Naive thymus-derived CD8-positive, alpha-beta T cell (primary cell): ENCODE results near the gene ZNF627. TPM values are rescaled to one million over a fixed set of nuclear protein-coding genes. Genes with fewer than 3 reads are reported as not detected.

ENCODE experiments used
- ATAC-seq, 2 donors: fragments of 150-1000 bp; cut with Tn5 transposase in 1 of 2; sonication (Bioruptor Pico), chemical (Tn5 transposase) in 1 of 2; 1 replicate in 1 of 2; 2 replicates in 1 of 2; pipeline ENCODE4 v1.10.0; 2021; ENCODE audit warnings: mild to moderate bottlenecking in 2 of 2, moderate library complexity in 2 of 2
- POLR2A ChIA-PET: fragments of 350-600 bp; sonication (Branson Sonifier 250); formaldehyde crosslinking; loops from one replicate; lab custom pipeline; 2021; ENCODE audit warnings: antibody characterized with exemption; lab: Charles Lee
- DNase-seq, 10 donors: peaks; one replicate each; pipeline versions ENCODE4 v3.0.0 to v3.0.0-alpha.2; 2020 to 2022
- H3K27ac Mint-ChIP-seq, 10 donors: one replicate each; pipeline ENCODE4 v1.8.0; 2020 to 2022; ENCODE audit warnings: mild to moderate bottlenecking in 10 of 10, mixed read lengths in 10 of 10, moderate library complexity in 4 of 10, inconsistent platforms in 1 of 10
- H3K27me3 Mint-ChIP-seq, 5 donors: one replicate each; pipeline ENCODE4 v1.8.0; 2021 to 2022; ENCODE audit warnings: mixed read lengths in 5 of 5
- H3K36me3 Mint-ChIP-seq, 3 donors: one replicate each; pipeline ENCODE4 v1.8.0; 2020 to 2022; ENCODE audit warnings: mixed read lengths in 3 of 3, mild to moderate bottlenecking in 2 of 3, inconsistent platforms in 1 of 3
- H3K4me1 Mint-ChIP-seq, 4 donors: one replicate each; pipeline ENCODE4 v1.8.0; 2021 to 2022; ENCODE audit warnings: mixed read lengths in 4 of 4
- H3K4me3 Mint-ChIP-seq, 10 donors: one replicate each; pipeline ENCODE4 v1.8.0; 2020 to 2022; ENCODE audit warnings: mild to moderate bottlenecking in 10 of 10, mixed read lengths in 10 of 10, moderate library complexity in 6 of 10, inconsistent platforms in 1 of 10
- H3K9me3 Mint-ChIP-seq, 9 donors: one replicate each; pipeline ENCODE4 v1.8.0; 2020 to 2022; ENCODE audit warnings: mixed read lengths in 9 of 9, mild to moderate bottlenecking in 3 of 9, inconsistent platforms in 1 of 9, moderate library complexity in 1 of 9
- polyA plus RNA-seq, 3 donors: library from polyadenylated mRNA; unstranded; fragments of 300-500 nt; fragmentation: Illumina TruSeq; gene quantifications; one replicate each; pipeline ENCODE4 v1.2.3, GENCODE V29; 2021
- total RNA-seq, 8 experiments: library from RNA in 2 of 8; stranded (reverse) in 2 of 8; gene quantifications; one replicate each; pipeline ENCODE4 v1.2.3 and lab custom pipeline; 2021 to 2026

The ZNF627 gene
- 10 to 100 TPM; 17.3 to 17.5 TPM for total RNA-seq
- 10 to 100 TPM in 1 of 3 donors, 1 to 10 TPM in 2; 7.7 to 11.9 (median 7.9) TPM for polyA plus RNA-seq
- total RNA-seq (lab: John Stamatoyannopoulos, UW), result 10.5 to 33.4 (median 28.1) reads per million in 6 experiments

DNA sequence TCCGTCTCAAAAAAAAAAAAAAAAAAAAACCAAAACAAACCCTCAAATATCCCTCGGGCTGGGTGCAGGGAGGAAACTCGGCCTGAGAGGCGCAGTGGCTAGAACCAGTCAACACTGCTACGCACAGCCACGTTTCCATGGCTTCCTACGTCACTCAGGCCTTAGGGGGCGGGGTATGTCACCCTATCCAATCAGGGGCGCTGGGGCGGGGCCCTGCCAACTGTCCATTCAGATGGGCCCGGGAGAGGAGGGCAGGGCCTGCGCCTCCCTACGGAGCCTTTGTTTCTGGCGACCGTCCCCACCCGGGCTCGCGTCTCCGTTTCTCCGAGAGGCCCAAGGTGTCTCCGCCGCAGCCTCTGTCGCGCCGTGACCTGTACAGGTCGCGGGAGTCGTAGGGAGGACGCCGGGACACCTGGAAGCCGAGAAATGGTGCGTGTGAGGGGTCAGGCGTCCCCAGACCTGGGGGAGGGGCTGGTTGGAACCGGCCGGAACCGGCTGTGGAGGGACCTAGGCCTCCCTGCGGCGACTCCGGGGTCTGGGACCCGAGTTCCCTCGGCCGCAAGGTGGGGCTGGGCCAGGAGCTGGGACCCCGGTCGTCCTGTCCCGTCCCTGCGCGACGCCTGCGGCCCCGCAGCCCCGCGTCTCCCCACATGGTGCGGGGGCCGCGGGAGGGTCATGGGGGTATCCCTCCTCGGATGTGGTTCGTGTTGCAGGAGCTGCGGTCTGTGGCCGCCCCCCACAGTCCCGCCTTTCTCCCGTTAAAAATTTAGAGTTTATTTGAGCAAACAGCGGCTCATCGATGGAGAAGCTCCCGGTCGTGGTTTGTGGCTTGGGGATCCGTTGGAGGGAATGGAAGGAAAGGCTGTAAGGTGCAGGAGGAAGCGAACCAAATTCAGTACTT lies at the start of gene ZNF627:
TSS of gene ZNF627 (plus strand) at position 282 of the 901 bp plus-strand sequence. CDS start at position 427, 145 bp downstream.
- Mint-ChIP-seq H3K27ac (peak within 1 kb of the TSS; percentile 75 to 96 (median 94)), H3K36me3 (peaks cover 0 to 3% (median 3%) of the 10 kb centered on the region in 3 donors), H3K9me3 (peaks cover 0 to under 1% (median 0%) of the 10 kb centered on the region in 9 donors), H3K4me3 (peak within 1 kb of the TSS; percentile 82 to 96 (median 90)), H3K27me3 (no peaks in the 10 kb centered on the region), H3K4me1 (peaks cover 12 to 44% (median 26%) of the 10 kb centered on the region in 4 donors)
- POLR2A ChIA-PET, result interaction anchor here (0.6 to 1.5 kb wide), 13 partner anchors 11 to 1194 kb away, joined by 3 to 15 read pairs (median 3); partner anchors contain the start of genes ECSIT, ELOF1, SWSAP1 and ZNF441
- DNase-seq (peak; percentile 90 to 99 (median 98)), ATAC-seq (peak; percentile 96 to 98)

DNA sequence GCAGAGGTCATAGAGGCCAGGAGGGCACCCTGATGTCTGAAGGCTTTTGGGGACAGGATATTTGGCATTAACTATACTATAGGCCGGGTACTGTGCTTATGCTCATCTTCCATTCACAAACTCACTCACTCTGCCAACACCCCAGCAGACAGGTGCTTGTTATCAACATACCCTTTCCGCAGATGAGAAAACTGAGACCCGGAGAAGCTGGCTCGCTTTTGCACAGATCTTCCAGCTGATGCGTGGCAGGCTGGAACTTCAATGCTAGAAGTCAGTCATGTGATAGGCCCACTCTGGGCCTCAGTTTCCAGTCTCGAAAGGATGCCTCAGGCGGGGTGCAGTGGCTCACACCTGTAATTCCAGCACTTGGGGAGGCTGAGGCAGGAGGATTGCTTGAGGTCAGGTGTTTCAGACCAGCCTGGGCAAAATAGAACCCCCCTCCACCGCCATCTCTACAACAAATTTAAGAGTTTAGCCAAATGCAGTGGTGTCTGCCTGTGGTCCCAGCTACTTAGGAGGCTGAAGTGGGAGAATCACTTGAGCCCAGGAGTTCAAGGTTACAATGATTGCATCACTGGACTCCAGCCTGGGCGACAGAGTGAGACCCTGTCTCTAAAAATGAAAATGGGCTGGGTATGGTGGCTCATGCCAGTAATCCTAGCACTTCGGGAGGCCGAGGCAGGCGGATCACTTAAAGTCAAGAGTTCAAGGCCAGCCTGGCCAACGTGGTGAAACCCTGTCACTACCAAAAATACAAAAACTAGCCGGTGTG lies 49.2 kb upstream of the ZNF627 start:
- ATAC-seq (no peak), DNase-seq (no peak)
- POLR2A ChIA-PET, result interaction anchor here (0.6 kb wide), 1 partner anchor 228 kb away, joined by 3 read pairs; no protein-coding TSS in a partner anchor
- H3K27ac Mint-ChIP-seq, result no peak overlapping the region
- no peaks in the 10 kb centered on the region for H3K9me3 Mint-ChIP-seq
- no peak overlapping the region for H3K4me3 Mint-ChIP-seq
- H3K36me3 Mint-ChIP-seq, result peaks cover 0 to 5% (median 0%) of the 10 kb centered on the region in 3 donors
- H3K4me1 Mint-ChIP-seq, result peaks cover 0 to 8% (median 0%) of the 10 kb centered on the region in 4 donors
- H3K27me3 Mint-ChIP-seq, result peaks cover 0 to 10% (median 5%) of the 10 kb centered on the region in 5 donors

DNA sequence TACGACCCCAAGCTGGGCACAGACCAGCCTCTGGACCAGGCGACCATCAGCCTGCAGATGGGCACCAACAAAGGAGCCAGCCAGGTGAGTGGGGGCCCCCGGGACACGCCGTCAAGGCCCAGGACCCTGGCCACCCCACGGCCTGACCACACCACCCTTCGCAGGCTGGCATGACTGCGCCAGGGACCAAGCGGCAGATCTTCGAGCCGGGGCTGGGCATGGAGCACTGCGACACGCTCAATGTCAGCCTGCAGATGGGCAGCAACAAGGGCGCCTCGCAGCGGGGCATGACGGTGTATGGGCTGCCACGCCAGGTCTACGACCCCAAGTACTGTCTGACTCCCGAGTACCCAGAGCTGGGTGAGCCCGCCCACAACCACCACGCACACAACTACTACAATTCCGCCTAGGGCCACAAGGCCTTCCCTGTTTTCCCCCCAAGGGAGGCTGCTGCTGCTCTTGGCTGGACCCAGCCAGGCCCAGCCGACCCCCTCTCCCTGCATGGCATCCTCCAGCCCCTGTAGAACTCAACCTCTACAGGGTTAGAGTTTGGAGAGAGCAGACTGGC lies 47.8 kb upstream of the ZNF627 start:
- Mint-ChIP-seq H3K36me3 (peaks cover 0 to 16% (median 0%) of the 10 kb centered on the region in 3 donors), H3K27ac (no peak overlapping the region), H3K27me3 (peaks cover 0 to 5% (median 0%) of the 10 kb centered on the region in 5 donors), H3K4me3 (no peak overlapping the region), H3K4me1 (peaks cover 0 to 6% (median 4%) of the 10 kb centered on the region in 4 donors), H3K9me3 (no peaks in the 10 kb centered on the region)
- ATAC-seq (no peak), DNase-seq (no peak)
- POLR2A ChIA-PET, result interaction anchor here (0.5 to 0.7 kb wide), 2 partner anchors 9 to 118 kb away, joined by 3 read pairs; no protein-coding TSS in a partner anchor

DNA sequence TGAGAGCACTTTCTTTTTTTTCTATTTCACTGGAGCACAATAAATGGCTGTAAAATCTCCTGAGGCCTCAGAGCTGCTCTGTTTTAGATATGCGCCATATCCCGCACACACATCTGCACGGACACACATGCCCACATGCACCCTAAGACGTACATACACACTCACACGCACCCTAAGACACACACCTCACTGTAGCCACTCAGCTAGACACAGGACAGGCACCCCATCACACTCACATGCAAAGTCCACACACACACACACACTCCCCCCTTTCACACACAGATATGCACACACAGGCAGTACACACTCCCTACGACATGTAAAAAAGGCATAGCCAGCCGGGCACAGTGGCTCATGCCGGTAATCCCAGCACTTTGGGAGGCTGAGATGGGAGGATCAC lies 47.0 kb upstream of the ZNF627 start:
- no peak overlapping the region for H3K27ac Mint-ChIP-seq

DNA sequence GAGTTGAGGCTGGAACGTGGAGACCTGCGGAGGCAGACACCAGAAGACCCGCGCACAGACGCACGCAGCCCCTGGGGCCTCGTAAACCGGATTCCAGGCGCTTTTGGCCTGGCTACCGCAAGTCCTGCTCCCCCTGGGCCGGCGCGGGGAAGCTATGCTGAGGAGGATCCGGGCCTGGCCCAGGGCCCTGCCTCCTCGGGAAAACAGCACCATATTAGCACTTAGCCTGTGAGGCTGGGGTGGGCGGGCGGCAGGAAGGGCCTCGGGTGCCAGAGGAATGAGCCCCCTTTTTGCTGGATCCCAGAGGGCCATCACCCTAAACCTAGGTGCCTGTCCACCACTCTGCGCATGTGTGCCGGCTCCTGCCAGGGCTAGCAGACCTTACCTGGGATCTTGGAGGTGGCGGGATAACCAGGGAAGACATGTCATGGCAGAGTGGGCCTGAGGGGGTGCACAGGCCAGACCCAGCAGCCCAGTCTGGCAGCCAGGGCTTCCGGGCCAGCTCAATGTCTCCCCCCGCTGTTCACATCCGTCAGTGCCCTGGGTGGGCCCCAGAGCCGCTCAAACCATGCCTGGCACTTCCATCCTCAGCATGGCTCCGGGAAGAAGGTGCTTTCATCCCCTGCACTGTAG lies 45.6 kb upstream of the ZNF627 start:
- peak in 1 of 2 donors; percentile 57 for ATAC-seq
- peaks cover 0 to 26% (median 0%) of the 10 kb centered on the region in 3 donors for H3K36me3 Mint-ChIP-seq
- POLR2A ChIA-PET, result interaction anchor here (0.6 kb wide), 1 partner anchor 266 kb away, joined by 6 read pairs; no protein-coding TSS in a partner anchor
- H3K27ac Mint-ChIP-seq, result no peak overlapping the region
- H3K27me3 Mint-ChIP-seq, result no peaks in the 10 kb centered on the region
- peaks cover 13 to 20% (median 16%) of the 10 kb centered on the region in 4 donors for H3K4me1 Mint-ChIP-seq
- H3K9me3 Mint-ChIP-seq, result no peaks in the 10 kb centered on the region
- no peak overlapping the region for H3K4me3 Mint-ChIP-seq
- no peak for DNase-seq

More for the DNA sequence above, 47.0 kb upstream of the ZNF627 start:
- DNase-seq, result no peak
- POLR2A ChIA-PET, result interaction anchor here (0.5 to 0.7 kb wide), 2 partner anchors 8 to 118 kb away, joined by 3 read pairs; no protein-coding TSS in a partner anchor
- Mint-ChIP-seq H3K4me1 (peaks cover 1 to 7% (median 5%) of the 10 kb centered on the region in 4 donors), H3K9me3 (no peaks in the 10 kb centered on the region), H3K27me3 (peaks cover 0 to under 1% (median 0%) of the 10 kb centered on the region in 5 donors), H3K36me3 (peaks cover 0 to 17% (median 0%) of the 10 kb centered on the region in 3 donors), H3K4me3 (no peak overlapping the region)
- ATAC-seq, result no peak

DNA sequence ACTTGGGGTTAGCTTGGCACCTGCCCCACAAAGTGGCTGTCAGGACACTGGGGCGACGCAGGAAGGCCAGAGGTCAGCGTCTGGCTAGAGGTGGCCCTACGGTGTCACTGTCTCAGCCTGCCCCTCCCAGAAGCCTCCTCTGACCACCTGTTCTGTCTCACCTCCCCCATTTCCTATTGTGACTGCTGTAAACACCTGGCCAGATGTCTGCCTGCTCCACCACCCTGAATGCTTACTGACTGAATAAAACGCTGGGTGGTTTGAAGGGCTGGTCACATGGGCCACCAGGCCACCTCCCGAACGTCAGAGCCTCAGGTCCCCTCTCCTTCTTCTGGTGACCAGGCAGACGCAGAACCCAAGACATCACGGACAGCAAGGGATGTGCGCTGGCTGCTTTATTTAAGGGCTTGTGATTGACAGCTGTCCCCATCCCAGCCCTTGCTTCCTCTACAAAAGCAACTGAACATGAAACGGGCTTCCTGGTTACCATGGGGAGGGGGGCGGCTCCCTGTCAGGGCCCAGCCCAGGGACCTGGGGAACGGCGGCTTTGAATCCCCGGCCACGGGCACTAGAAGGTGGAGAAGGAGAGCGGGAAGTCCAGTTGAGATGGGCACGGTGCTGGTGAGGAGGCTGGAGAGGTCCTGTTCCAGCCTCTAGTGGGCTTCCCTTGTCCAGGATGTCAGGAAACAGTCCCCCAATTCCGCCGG lies 44.5 kb upstream of the ZNF627 start:
- H3K4me1 Mint-ChIP-seq, result peaks cover 18 to 28% (median 25%) of the 10 kb centered on the region in 4 donors
- no peaks in the 10 kb centered on the region for H3K27me3 Mint-ChIP-seq
- H3K4me3 Mint-ChIP-seq, result no peak overlapping the region
- POLR2A ChIA-PET, result no interaction called here
- DNase-seq (no peak), ATAC-seq (no peak)
- no peaks in the 10 kb centered on the region for H3K9me3 Mint-ChIP-seq
- H3K36me3 Mint-ChIP-seq, result peaks cover 0 to 30% (median 0%) of the 10 kb centered on the region in 3 donors
- no peak overlapping the region for H3K27ac Mint-ChIP-seq

DNA sequence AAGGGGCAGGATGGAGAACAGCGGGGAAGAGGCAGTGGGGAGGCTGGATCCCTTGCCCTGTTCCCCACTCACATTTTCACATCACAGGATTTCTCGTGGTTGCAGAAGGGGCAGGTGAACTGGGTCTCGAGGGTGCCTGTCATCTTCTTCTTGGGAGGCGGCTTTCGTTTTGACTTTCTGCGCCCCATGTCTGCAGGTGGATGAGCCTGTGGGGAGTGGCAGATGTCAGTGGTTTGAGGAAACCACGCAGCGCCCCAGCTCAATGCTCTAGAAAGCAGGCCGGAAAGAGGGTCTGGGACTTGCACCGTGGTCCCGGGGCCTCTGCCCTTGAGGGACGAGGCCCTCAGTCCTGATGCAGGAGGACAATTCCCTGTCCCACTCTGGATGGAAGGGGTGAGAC lies 43.1 kb upstream of the ZNF627 start:
- no peak for ATAC-seq
- Mint-ChIP-seq H3K27ac (peak overlapping the region in 4 of 10 donors; percentile 6 to 72 (median 34)), H3K9me3 (no peaks in the 10 kb centered on the region), H3K4me3 (no peak overlapping the region), H3K27me3 (no peaks in the 10 kb centered on the region), H3K4me1 (peaks cover 23 to 38% (median 35%) of the 10 kb centered on the region in 4 donors), H3K36me3 (peaks cover 0 to 30% (median 0%) of the 10 kb centered on the region in 3 donors)
- no peak for DNase-seq
- POLR2A ChIA-PET, result interaction anchor here (0.6 kb wide), 1 partner anchor 410 kb away, joined by 8 read pairs; no protein-coding TSS in a partner anchor

DNA sequence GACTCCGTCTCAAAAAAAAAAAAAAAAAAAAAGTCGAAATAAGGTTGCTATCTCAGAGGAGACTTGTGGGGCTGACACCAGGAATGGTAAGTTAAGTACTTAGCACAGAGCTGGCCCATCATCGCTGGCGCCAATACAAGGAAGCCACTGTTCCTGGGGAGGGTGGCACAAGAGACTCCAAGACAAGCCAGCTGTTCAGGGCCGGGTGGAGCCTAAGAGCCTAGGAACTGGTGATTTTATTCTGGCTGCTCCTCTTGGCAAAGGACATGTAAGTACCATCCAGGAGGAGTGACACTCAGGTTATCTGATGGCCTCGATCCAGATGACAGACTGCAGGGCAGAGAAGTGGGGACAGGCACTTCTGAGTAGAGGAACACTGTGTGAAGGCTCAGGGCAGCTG lies 42.0 kb upstream of the ZNF627 start:
- peak overlapping the region in 4 of 10 donors; percentile 52 to 72 (median 68) for H3K4me3 Mint-ChIP-seq
- H3K4me1 Mint-ChIP-seq, result peaks cover 24 to 44% (median 42%) of the 10 kb centered on the region in 4 donors
- POLR2A ChIA-PET, result no interaction called here
- peak overlapping the region in 6 of 10 donors; percentile 4 to 73 (median 48) for H3K27ac Mint-ChIP-seq
- H3K36me3 Mint-ChIP-seq, result peaks cover 0 to 30% (median 0%) of the 10 kb centered on the region in 3 donors
- no peaks in the 10 kb centered on the region for H3K27me3 Mint-ChIP-seq
- ATAC-seq (no peak), DNase-seq (no peak)
- no peaks in the 10 kb centered on the region for H3K9me3 Mint-ChIP-seq

DNA sequence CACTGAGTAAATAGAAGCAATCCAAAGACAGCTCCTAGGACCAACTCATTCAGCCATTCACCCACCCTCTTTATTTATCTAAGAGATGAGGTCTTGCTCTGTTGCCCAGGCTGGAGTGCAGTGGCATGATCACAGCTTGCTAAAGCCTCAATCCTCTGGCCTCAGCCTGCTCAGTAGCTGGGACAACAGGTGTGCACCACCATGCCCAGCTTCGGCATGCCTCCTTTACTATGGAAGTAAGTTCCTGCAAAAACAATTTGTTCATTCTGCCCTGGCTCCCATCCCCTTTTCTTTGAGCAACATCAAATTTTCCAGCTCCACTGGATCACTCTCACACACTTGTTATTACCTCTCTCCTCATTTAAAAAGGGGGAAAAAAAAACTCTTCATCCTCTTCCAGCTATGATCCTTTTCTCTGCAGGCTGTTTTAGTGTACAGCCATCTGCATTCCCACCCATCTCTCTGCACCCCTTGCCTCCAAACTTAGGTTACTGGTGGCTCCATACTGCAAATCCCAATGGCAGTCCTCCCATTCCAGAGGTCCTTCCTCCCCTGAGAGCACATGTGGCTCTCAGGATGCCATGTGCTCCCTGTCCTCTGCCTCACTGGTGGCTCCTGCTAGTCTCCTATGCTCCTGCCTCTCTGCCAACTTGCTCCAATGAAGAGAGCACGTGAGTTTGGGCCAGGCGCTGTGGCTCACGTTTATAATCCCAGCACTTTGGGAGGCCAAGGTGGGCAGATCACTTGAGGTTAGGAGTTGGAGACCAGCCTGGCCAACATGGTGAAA lies 40.5 kb upstream of the ZNF627 start:
- peak overlapping the region; percentile 5 to 100 (median 72) for H3K4me3 Mint-ChIP-seq
- H3K9me3 Mint-ChIP-seq, result no peaks in the 10 kb centered on the region
- H3K27ac Mint-ChIP-seq, result peak overlapping the region in 9 of 10 donors; percentile 4 to 73 (median 43)
- POLR2A ChIA-PET, result interaction anchor here (0.7 kb wide), 1 partner anchor 216 kb away, joined by 3 read pairs; no protein-coding TSS in a partner anchor
- H3K36me3 Mint-ChIP-seq, result peaks cover 0 to 30% (median 0%) of the 10 kb centered on the region in 3 donors
- H3K4me1 Mint-ChIP-seq, result peaks cover 25 to 52% (median 51%) of the 10 kb centered on the region in 4 donors
- H3K27me3 Mint-ChIP-seq, result no peaks in the 10 kb centered on the region
- DNase-seq (no peak), ATAC-seq (no peak)
